H9 (cell line): Measurements from ENCODE around the gene ZNF407. TPM values are rescaled to one million over a fixed set of nuclear protein-coding genes. Genes with fewer than 3 reads are reported as not detected.

Experiments used
- DNase-seq: peaks from one replicate; pipeline ENCODE4 v3.0.0-alpha.2; 2017
- H2AFZ ChIP-seq: one replicate; pipeline ENCODE4 v1.6.1; 2013; ENCODE audit warnings: mild to moderate bottlenecking, low read length, control low read depth, moderate library complexity
- H2AK5ac ChIP-seq: 2 replicates; pipeline ENCODE4 v1.6.1; 2013; ENCODE audit warnings: low read length, control low read depth, mixed read lengths; ENCODE audit not compliant: insufficient read length
- H2BK120ac ChIP-seq: one replicate; pipeline ENCODE4 v1.6.1; 2013; ENCODE audit warnings: low read depth, mild to moderate bottlenecking, low read length, control low read depth, inconsistent platforms; ENCODE audit not compliant: poor library complexity, severe bottlenecking
- H2BK12ac ChIP-seq: 2 replicates; pipeline ENCODE4 v1.6.1; 2013; ENCODE audit warnings: low read length, control low read depth, mixed read lengths, low read depth; ENCODE audit not compliant: insufficient read length
- H2BK15ac ChIP-seq: 2 replicates; pipeline ENCODE4 v1.6.1; 2013; ENCODE audit warnings: low read depth, low read length, control low read depth
- H2BK20ac ChIP-seq: one replicate; pipeline ENCODE4 v1.6.1; 2013; ENCODE audit warnings: low read depth, mild to moderate bottlenecking, low read length, control low read depth, inconsistent platforms; ENCODE audit not compliant: poor library complexity, severe bottlenecking
- H2BK5ac ChIP-seq: 2 replicates; pipeline ENCODE4 v1.6.1; 2013; ENCODE audit warnings: low read length, control low read depth, mixed read lengths; ENCODE audit not compliant: insufficient read length
- H3K14ac ChIP-seq: 2 replicates; pipeline ENCODE4 v1.6.1; 2013; ENCODE audit warnings: low read length, control low read depth; ENCODE audit not compliant: insufficient read depth
- H3K18ac ChIP-seq: 2 replicates; pipeline ENCODE4 v1.6.1; 2013; ENCODE audit warnings: low read depth, mild to moderate bottlenecking, mixed read lengths, low read length, control low read depth; ENCODE audit not compliant: insufficient read length
- H3K23ac ChIP-seq: 2 replicates; pipeline ENCODE4 v1.6.1; 2013; ENCODE audit warnings: low read length, control low read depth, mixed read lengths, low read depth; ENCODE audit not compliant: insufficient read length
- H3K23me2 ChIP-seq: 2 replicates; pipeline ENCODE4 v1.6.1; 2013; ENCODE audit warnings: low read depth, mild to moderate bottlenecking, mixed read lengths, low read length, control low read depth; ENCODE audit not compliant: insufficient read length, poor library complexity, severe bottlenecking
- H3K27ac ChIP-seq: 2 replicates; pipeline ENCODE4 v1.5.1; 2013; ENCODE audit warnings: low read length, control low read depth, mixed read lengths, low read depth; ENCODE audit not compliant: insufficient read length
- H3K27me3 ChIP-seq: 2 replicates; pipeline ENCODE4 v1.6.1; 2013; ENCODE audit warnings: low read length, control low read depth, inconsistent platforms; ENCODE audit not compliant: insufficient read depth
- H3K4ac ChIP-seq: 2 replicates; pipeline ENCODE4 v1.6.1; 2013; ENCODE audit warnings: low read depth, mild to moderate bottlenecking, control low read depth, inconsistent platforms, low read length, moderate library complexity
- H3K4me1 ChIP-seq: 2 replicates; pipeline ENCODE4 v1.6.1; 2013; ENCODE audit warnings: low read length, control low read depth, inconsistent platforms; ENCODE audit not compliant: insufficient read depth
- H3K4me2 ChIP-seq: 2 replicates; pipeline ENCODE4 v1.6.1; 2013; ENCODE audit warnings: low read length, control low read depth, mixed read lengths; ENCODE audit not compliant: insufficient read length, insufficient read depth
- H3K56ac ChIP-seq: 2 replicates; pipeline ENCODE4 v1.6.1; 2013; ENCODE audit warnings: low read depth, mild to moderate bottlenecking, mixed read lengths, low read length, control low read depth; ENCODE audit not compliant: insufficient read length
- H3K79me1 ChIP-seq: 2 replicates; pipeline ENCODE4 v1.6.1; 2013; ENCODE audit warnings: low read depth, mild to moderate bottlenecking, moderate library complexity, low read length, control low read depth, inconsistent platforms; ENCODE audit not compliant: insufficient read depth, poor library complexity, severe bottlenecking
- H3K79me2 ChIP-seq: 2 replicates; pipeline ENCODE4 v1.6.1; 2013; ENCODE audit warnings: low read length, control low read depth, inconsistent platforms; ENCODE audit not compliant: insufficient read depth
- H3K9ac ChIP-seq: 2 replicates; pipeline ENCODE4 v1.6.1; 2013; ENCODE audit warnings: low read length, control low read depth, mixed read lengths; ENCODE audit not compliant: insufficient read length; ENCODE audit errors: extremely low read depth
- H3K9me3 ChIP-seq: one replicate; pipeline ENCODE4 v1.6.1; 2013; ENCODE audit warnings: low read depth, low read length, inconsistent platforms; ENCODE audit not compliant: control insufficient read depth
- H3T11ph ChIP-seq: one replicate; pipeline ENCODE4 v1.6.1; 2013; ENCODE audit warnings: mild to moderate bottlenecking, low read length, control low read depth, inconsistent platforms
- H4K20me1 ChIP-seq: one replicate; pipeline ENCODE4 v1.6.1; 2013; ENCODE audit not compliant: control insufficient read depth, insufficient read length, insufficient read depth
- H4K5ac ChIP-seq: 2 replicates; pipeline ENCODE4 v1.6.1; 2013; ENCODE audit warnings: low read depth, mild to moderate bottlenecking, mixed read lengths, low read length, control low read depth; ENCODE audit not compliant: insufficient read length
- H4K8ac ChIP-seq: replicated peaks from 2 replicates; pipeline ENCODE4 v1.6.1; 2013; ENCODE audit warnings: low read length, control low read depth, mixed read lengths, low read depth; ENCODE audit not compliant: insufficient read length
- H4K91ac ChIP-seq: 2 replicates; pipeline ENCODE4 v1.6.1; 2013; ENCODE audit warnings: low read depth, mild to moderate bottlenecking, moderate library complexity, mixed read lengths, low read length, control low read depth; ENCODE audit not compliant: insufficient read length
- H3K27ac Mint-ChIP-seq, 3 experiments: 2 replicates in 2 of 3; 3 replicates in 1 of 3; pipeline ENCODE4 v1.8.0; 2020 to 2021; ENCODE audit warnings: mixed read lengths in 3 of 3, mild to moderate bottlenecking in 1 of 3, moderate library complexity in 1 of 3
- H3K27me3 Mint-ChIP-seq: 2 replicates; pipeline ENCODE4 v1.8.0; 2021; ENCODE audit warnings: low read depth, mild to moderate bottlenecking, moderate library complexity, mixed read lengths
- H3K36me3 Mint-ChIP-seq, 3 experiments: 2 replicates in 2 of 3; 3 replicates in 1 of 3; pipeline ENCODE4 v1.8.0; 2020 to 2021; ENCODE audit warnings: low read depth in 3 of 3, mixed read lengths in 3 of 3; ENCODE audit not compliant: insufficient read depth in 1 of 3
- H3K4me1 Mint-ChIP-seq, 2 experiments: 2 replicates each; pipeline ENCODE4 v1.8.0; 2020; ENCODE audit warnings: mixed read lengths in 2 of 2
- H3K4me3 Mint-ChIP-seq, 2 experiments: 2 replicates in 1 of 2; 3 replicates in 1 of 2; pipeline ENCODE4 v1.8.0; 2020 to 2021; ENCODE audit warnings: mild to moderate bottlenecking in 2 of 2, mixed read lengths in 2 of 2, moderate library complexity in 1 of 2
- H3K9me3 Mint-ChIP-seq, 2 experiments: 2 replicates in 1 of 2; 3 replicates in 1 of 2; pipeline ENCODE4 v1.8.0; 2020; ENCODE audit warnings: mild to moderate bottlenecking in 2 of 2, mixed read lengths in 2 of 2, moderate library complexity in 1 of 2
- WGBS: extraction: QIAGEN DNeasy Blood & Tissue Kit; methylation state at CpG from one replicate; pipeline ENCODE4 v1.1.7; 2013; ENCODE audit warnings: missing lambda C conversion rate, low lambda C conversion rate, mixed read lengths; ENCODE audit not compliant: insufficient read length; ENCODE audit errors: extremely low coverage; 5-methylcytosine and 5-hydroxymethylcytosine counted together
- total RNA-seq: library from RNA; stranded (reverse); gene quantifications from 2 replicates; pipeline ENCODE4 v1.2.1, GENCODE V29; 2021
- TF ChIP-seq, protein P1 (sequence below): fragments of 200-600 bp; sonication (generic); conservative IDR thresholded peaks from 3 replicates; pipeline ENCODE4 v1.8.0; 2021; ENCODE audit warnings: antibody characterized with exemption, mild to moderate bottlenecking

ZNF407 gene
- total RNA-seq, 1 experiment from 2014 or later: 8.7 TPM

- H3K14ac ChIP-seq: no peak overlapping the region
- no peak overlapping the region for H3K4ac ChIP-seq
- H3K79me1 ChIP-seq: no peaks in the 10 kb centered on the region
- H3K9me3 Mint-ChIP-seq: no peaks in the 10 kb centered on the region
- H3K4me1 ChIP-seq: no peaks in the 10 kb centered on the region
- WGBS: no CpG with 5 or more reads among the region's 2 CpGs
- H3K56ac ChIP-seq: no peak overlapping the region
- H3K18ac ChIP-seq: no peak overlapping the region
- no peaks in the 10 kb centered on the region for H3K27me3 ChIP-seq
- H2BK5ac ChIP-seq: no peak overlapping the region
- H3K9ac ChIP-seq: no peak overlapping the region
- H3K23me2 ChIP-seq: no peaks in the 10 kb centered on the region
- H2BK20ac ChIP-seq: no peak overlapping the region
- no peak overlapping the region for H3K4me3 Mint-ChIP-seq
- TF ChIP-seq, protein P1, sequence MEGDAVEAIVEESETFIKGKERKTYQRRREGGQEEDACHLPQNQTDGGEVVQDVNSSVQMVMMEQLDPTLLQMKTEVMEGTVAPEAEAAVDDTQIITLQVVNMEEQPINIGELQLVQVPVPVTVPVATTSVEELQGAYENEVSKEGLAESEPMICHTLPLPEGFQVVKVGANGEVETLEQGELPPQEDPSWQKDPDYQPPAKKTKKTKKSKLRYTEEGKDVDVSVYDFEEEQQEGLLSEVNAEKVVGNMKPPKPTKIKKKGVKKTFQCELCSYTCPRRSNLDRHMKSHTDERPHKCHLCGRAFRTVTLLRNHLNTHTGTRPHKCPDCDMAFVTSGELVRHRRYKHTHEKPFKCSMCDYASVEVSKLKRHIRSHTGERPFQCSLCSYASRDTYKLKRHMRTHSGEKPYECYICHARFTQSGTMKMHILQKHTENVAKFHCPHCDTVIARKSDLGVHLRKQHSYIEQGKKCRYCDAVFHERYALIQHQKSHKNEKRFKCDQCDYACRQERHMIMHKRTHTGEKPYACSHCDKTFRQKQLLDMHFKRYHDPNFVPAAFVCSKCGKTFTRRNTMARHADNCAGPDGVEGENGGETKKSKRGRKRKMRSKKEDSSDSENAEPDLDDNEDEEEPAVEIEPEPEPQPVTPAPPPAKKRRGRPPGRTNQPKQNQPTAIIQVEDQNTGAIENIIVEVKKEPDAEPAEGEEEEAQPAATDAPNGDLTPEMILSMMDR: no peak
- no peak overlapping the region for H2AK5ac ChIP-seq
- H2BK120ac ChIP-seq: no peak overlapping the region
- H3K27me3 Mint-ChIP-seq: no peaks in the 10 kb centered on the region; the same call in 1 of the 2 replicates
- no peaks in the 10 kb centered on the region for H3K9me3 ChIP-seq
- no peak overlapping the region for H2BK15ac ChIP-seq
- H4K5ac ChIP-seq: no peak overlapping the region
- no peak overlapping the region for H3T11ph ChIP-seq
- peaks cover 0 to 8% of the 10 kb centered on the region in 2 experiments; a peak in 3 of 4 replicates for H3K4me1 Mint-ChIP-seq
- no peaks in the 10 kb centered on the region for H4K20me1 ChIP-seq
- H4K8ac ChIP-seq: no peak overlapping the region
- no peak for DNase-seq
- H3K27ac ChIP-seq: no peak overlapping the region
- no peaks in the 10 kb centered on the region for H3K79me2 ChIP-seq
- no peak overlapping the region for H3K23ac ChIP-seq
- H4K91ac ChIP-seq: no peak overlapping the region
- H3K27ac Mint-ChIP-seq: no peak overlapping the region
- H3K4me2 ChIP-seq: no peak overlapping the region
- no peak overlapping the region for H2AFZ ChIP-seq
- H3K36me3 Mint-ChIP-seq: no peaks in the 10 kb centered on the region
- H2BK12ac ChIP-seq: no peak overlapping the region
These were observed 427.9 kb downstream of the ZNF407 start for GRCh38 chr18:75025573-75025972.
